Spleen (tissue), 7 donors: ENCODE data around the gene MICB.

Source experiments
- CTCF ChIP-seq, 11 experiments: fragments of 200-600 bp in 7 of 11; fragments of 450-650 bp in 4 of 11; sonication (generic) in 4 of 11; IDR thresholded peaks in 8 of 11; conservative IDR thresholded peaks in 3 of 11; 1 replicate in 7 of 11; 2 replicates in 4 of 11; pipeline versions ENCODE4 v1.4.0 to v1.8.0; 2016 to 2021; ENCODE audit warnings: antibody characterized with exemption in 11 of 11, inconsistent platforms in 4 of 11, mild to moderate bottlenecking in 1 of 11
- POLR2A ChIP-seq, 3 donors: fragments of 450-650 bp; IDR thresholded peaks; one replicate each; pipeline ENCODE4 v1.5.1; 2017; ENCODE audit warnings: antibody characterized with exemption in 3 of 3, mild to moderate bottlenecking in 1 of 3
- POLR2AphosphoS5 ChIP-seq, 3 donors: sonication (generic); formaldehyde crosslinking; IDR thresholded peaks; one replicate each; pipeline ENCODE4 v1.5.1; 2017; ENCODE audit warnings: antibody characterized with exemption in 3 of 3
- donor health status: DM: no; HTN: no; CAD: no; lungs with moderate emphysema.
- donor health status: DM: no; HTN: no; CAD: no.
- donor health status: DM: no; HTN: no; CAD: no.

- no peak for TF ChIP-seq CTCF (IDR thresholded peaks at IDR 0.05 in 8 of 11, conservative IDR thresholded peaks at IDR 0.05 in 3 of 11)
- no peak for TF ChIP-seq POLR2AphosphoS5 (IDR thresholded peaks at IDR 0.05)
- no peak for TF ChIP-seq POLR2A (IDR thresholded peaks at IDR 0.05)
Observed at GRCh38 chr6:31525553-31525931, 27.6 kb downstream of the MICB start.
